HepG2 (cell line): Measurements from ENCODE around the gene YPEL3. TPM values are rescaled to one million over a fixed set of nuclear protein-coding genes. Genes with fewer than 3 reads are reported as not detected.

ENCODE experiments used
- BRCA1 ChIP-seq: sonication (generic); formaldehyde crosslinking; IDR thresholded peaks from 2 replicates; pipeline ENCODE4 v1.4.0; 2020; ENCODE audit warnings: missing genetic modification reagents
- ETV5 ChIP-seq: IDR thresholded peaks from 2 replicates; pipeline ENCODE4 v1.6.1; 2018; ENCODE audit warnings: missing biosample characterization, missing genetic modification reagents, inconsistent platforms, borderline replicate concordance
- NONO ChIP-seq, 2 experiments: fragments of 450-650 bp in 1 of 2; sonication (generic) in 1 of 2; formaldehyde crosslinking in 1 of 2; IDR thresholded peaks in 1 of 2; conservative IDR thresholded peaks in 1 of 2; 2 replicates each; pipeline versions ENCODE4 v1.6.1 to v1.8.0; 2017 to 2022; ENCODE audit warnings: mild to moderate bottlenecking in 1 of 2, missing genetic modification reagents in 1 of 2, moderate library complexity in 1 of 2
- RARA ChIP-seq: IDR thresholded peaks from 2 replicates; pipeline ENCODE4 v1.6.1; 2016; ENCODE audit warnings: missing genetic modification reagents, missing compliant biosample characterization
- RCOR2 ChIP-seq: IDR thresholded peaks from 2 replicates; pipeline ENCODE4 v1.6.1; 2016; ENCODE audit warnings: missing biosample characterization, missing genetic modification reagents
- SAFB2 ChIP-seq: sonication (generic); formaldehyde crosslinking; IDR thresholded peaks from 2 replicates; pipeline ENCODE4 v1.5.1; 2020; ENCODE audit warnings: missing genetic modification reagents, low read depth, mild to moderate bottlenecking, borderline replicate concordance
- XBP1 ChIP-seq: sonication (generic); formaldehyde crosslinking; IDR thresholded peaks from 2 replicates; pipeline ENCODE4 v1.5.0; 2020; ENCODE audit warnings: missing genetic modification reagents
- ZBTB1 ChIP-seq: sonication (generic); formaldehyde crosslinking; IDR thresholded peaks from 2 replicates; pipeline ENCODE4 v1.4.0; 2020; ENCODE audit warnings: missing genetic modification reagents, borderline replicate concordance
- ZBTB40 ChIP-seq, 2 experiments: fragments of 450-650 bp in 1 of 2; sonication (generic) in 1 of 2; formaldehyde crosslinking in 1 of 2; IDR thresholded peaks; 2 replicates each; pipeline versions ENCODE4 v1.6.1 to v1.8.0; 2016 to 2022; ENCODE audit warnings: antibody characterized with exemption in 1 of 2, mild to moderate bottlenecking in 1 of 2, missing genetic modification reagents in 1 of 2
- ZFYVE20 ChIP-seq: sonication (generic); formaldehyde crosslinking; IDR thresholded peaks from 2 replicates; pipeline ENCODE4 v1.8.0; 2023; ENCODE audit warnings: low read depth, mild to moderate bottlenecking, moderate library complexity, missing genetic modification reagents, borderline replicate concordance
- ZNF367 ChIP-seq: sonication (generic); formaldehyde crosslinking; IDR thresholded peaks from 2 replicates; pipeline ENCODE4 v1.4.0; 2020; ENCODE audit warnings: missing genetic modification reagents, borderline replicate concordance
- ZNF513 ChIP-seq: sonication (generic); formaldehyde crosslinking; conservative IDR thresholded peaks from 2 replicates; pipeline ENCODE4 v1.5.0; 2020; ENCODE audit warnings: missing genetic modification reagents
- ZSCAN12 ChIP-seq: sonication (generic); formaldehyde crosslinking; IDR thresholded peaks from 2 replicates; pipeline ENCODE4 v1.9.0; 2021; ENCODE audit warnings: mild to moderate bottlenecking, missing genetic modification reagents
- ZSCAN21 ChIP-seq: sonication (generic); formaldehyde crosslinking; IDR thresholded peaks from 2 replicates; pipeline ENCODE4 v1.8.0; 2022; ENCODE audit warnings: mild to moderate bottlenecking, missing genetic modification reagents, moderate library complexity, borderline replicate concordance
- polyA plus RNA-seq, 8 experiments: library from polyadenylated mRNA; depleted of rRNA in 3 of 8; stranded (reverse) in 7 of 8; unstranded in 1 of 8; fragments of >200 nt; fragmentation: Illumina TruSeq in 4 of 8; extraction: Trizol in 4 of 8; gene quantifications; 2 replicates each; pipeline versions ENCODE4 v1.2.1 to v1.2.3, GENCODE V29; 2011 to 2016; ENCODE audit warnings: low read depth in 4 of 8, missing spikeins in 1 of 8, mixed read lengths in 1 of 8; ENCODE audit not compliant: insufficient read depth in 1 of 8
- total RNA-seq, 5 experiments: library from RNA; depleted of rRNA; stranded (reverse); fragments of >200 nt; fragmentation: Illumina TruSeq; extraction: Trizol; gene quantifications; 2 replicates each; pipeline ENCODE4 v1.2.3, GENCODE V29; 2016; ENCODE audit warnings: low read depth in 1 of 5

The YPEL3 gene
- total and polyA plus RNA-seq, 2 of the 13 experiments (the other 11 are each of a cell fraction or from before 2014, with no cell fraction given) = 5.4 to 47.0 TPM

GRCh38 chr16:30091474-30092372 is 4.3 kb downstream of the YPEL3 start, which contains the start of gene TBX6 (continued):
- TF ChIP-seq ZBTB40 (IDR thresholded peaks at IDR 0.05) (no peak), ZBTB40 (CRISPR knock-in tag; IDR thresholded peaks at IDR 0.05) (peak; percentile 26; the same call in 1 of the 2 replicates), ETV5 (CRISPR knock-in tag) (peak; percentile 43), NONO (IDR thresholded peaks at IDR 0.05) (no peak), NONO (CRISPR knock-in tag; conservative IDR thresholded peaks at IDR 0.05) (peak; percentile 77), ZFYVE20 (CRISPR knock-in tag) (0 out of 2 replicates have a peak, but pooled peaks have one; percentile 44), ZSCAN12 (CRISPR knock-in tag) (peak; percentile 89; the same call in 1 of the 2 replicates), RARA (CRISPR knock-in tag) (peak; percentile 32; the same call in 1 of the 2 replicates), ZNF513 (CRISPR knock-in tag) (peak; percentile 98), ZBTB1 (CRISPR knock-in tag) (no peak), ZNF367 (CRISPR knock-in tag) (no peak), SAFB2 (CRISPR knock-in tag) (peak; percentile 73), XBP1 (CRISPR knock-in tag) (0 out of 2 replicates have a peak, but pooled peaks have one; percentile 12), RCOR2 (no peak), BRCA1 (CRISPR knock-in tag) (peak; percentile 75), ZSCAN21 (CRISPR knock-in tag) (peak; percentile 87)
